NCI-H446 (cell line): Measurements from ENCODE around the gene XPO6.
"Not testable (repeated sequence)": the region's sequence is repeated elsewhere in the genome, so short reads cannot be mapped to it uniquely, and the experiment has no call there.

Experiments used
- DNase-seq, 2 experiments: peaks; one replicate each; lab custom pipeline; 2025; lab: John Stamatoyannopoulos, UW

The XPO6 gene

GRCh38 chr16:28149011-28149888 is 62.5 kb downstream of the XPO6 start:
- no peak for DNase-seq

DNA sequence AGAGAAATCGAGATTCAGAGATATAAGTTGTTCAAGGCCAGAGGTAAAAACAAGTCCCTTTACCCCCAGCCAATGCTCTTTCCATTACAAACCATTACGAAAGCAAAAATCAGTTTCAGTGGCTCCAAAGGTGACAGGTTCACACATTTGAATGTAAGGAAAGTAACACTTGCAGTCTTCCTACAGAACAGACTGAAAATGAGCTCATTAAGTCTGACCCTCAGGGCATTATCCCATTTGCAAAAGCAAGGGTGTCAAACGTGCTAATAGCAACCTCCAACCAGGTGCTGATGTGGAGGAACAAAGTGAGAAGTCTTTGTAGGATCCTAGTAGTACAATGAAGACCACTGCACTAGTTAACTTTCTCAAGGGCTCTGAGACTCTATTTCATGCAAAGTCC is 65.2 kb downstream of the XPO6 start:
- DNase-seq, result no peak

- no peak for DNase-seq
Measured at GRCh38 chr16:28145796-28146195, 66.0 kb downstream of the XPO6 start.

DNA sequence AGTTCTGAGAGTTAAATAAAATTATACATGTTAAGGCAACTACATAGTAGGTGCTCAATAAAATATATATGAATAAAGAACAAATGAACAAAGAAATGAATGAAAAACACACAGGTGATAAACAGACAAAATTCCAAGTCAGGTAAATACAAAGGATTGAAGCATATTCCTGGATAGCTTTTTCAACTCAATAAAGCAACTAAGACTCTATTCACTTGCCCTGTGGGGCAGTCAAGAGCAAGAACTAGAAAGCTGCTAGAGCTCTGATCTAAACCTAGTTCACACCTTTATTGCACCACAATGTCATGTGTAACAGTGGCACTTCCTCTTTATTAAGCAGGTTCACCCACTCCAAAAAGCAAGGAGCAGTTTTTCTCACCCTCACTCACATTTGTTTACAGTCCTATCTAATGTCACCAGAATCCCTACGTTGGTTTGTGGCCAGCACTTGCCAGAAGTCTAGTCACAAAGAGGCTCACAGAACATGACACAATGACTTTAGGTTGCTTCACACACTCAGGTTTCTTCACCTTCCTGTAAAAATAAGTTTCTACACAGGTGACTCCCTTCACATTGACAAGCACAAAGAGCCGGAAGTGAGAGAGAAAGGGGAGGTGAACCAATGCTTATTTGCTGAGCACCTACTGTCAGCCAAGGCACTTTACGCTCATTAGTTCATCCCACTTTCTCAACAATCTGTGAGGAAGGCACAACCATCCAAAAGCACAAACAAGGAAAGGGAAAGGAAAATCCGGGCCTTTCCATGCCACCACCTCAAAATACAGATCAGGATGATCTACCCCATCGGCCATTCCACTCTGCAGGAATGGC is 70.8 kb downstream of the XPO6 start:
- DNase-seq, result no peak

DNA sequence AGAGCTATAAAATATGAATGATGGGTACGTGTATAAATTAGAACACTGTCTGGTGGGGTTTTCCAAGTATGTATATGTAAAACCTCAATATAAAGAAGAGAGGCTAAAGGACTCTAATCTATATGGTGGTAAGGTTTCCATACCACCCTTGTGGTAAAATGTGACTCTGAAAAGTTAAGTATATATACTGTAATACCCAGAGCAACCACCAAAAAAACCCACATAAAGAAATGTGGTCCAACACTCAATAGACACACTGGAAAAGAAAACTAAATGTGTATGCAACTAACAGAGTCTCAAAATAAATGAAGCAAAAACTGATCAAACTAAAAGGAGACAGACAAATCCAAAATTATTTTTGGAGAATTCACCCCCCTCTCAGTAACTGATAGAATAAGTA is 72.2 kb downstream of the XPO6 start:
- DNase-seq, result no peak

GRCh38 chr16:28136751-28137434 is 74.9 kb downstream of the XPO6 start:
- no peak for DNase-seq

DNA sequence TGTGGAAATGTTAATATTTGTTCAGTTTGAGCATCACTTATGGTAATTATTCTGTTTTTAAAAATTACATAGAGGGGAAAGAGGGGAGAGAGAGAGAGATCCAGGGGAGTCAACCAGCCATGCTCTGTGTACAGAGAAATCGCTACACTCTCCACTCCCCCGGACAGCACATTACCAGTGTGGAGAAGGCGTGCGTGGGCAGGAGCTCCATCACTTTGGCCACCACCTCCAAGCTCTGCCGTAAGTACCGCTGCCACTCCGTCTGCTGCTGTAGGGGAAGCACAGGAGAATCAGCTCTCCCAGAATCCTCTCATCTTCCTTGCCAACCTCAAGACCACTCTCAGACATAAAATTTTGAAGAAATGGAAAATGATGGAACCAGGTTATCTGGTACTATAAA is 78.1 kb downstream of the XPO6 start:
- no peak for DNase-seq

DNA sequence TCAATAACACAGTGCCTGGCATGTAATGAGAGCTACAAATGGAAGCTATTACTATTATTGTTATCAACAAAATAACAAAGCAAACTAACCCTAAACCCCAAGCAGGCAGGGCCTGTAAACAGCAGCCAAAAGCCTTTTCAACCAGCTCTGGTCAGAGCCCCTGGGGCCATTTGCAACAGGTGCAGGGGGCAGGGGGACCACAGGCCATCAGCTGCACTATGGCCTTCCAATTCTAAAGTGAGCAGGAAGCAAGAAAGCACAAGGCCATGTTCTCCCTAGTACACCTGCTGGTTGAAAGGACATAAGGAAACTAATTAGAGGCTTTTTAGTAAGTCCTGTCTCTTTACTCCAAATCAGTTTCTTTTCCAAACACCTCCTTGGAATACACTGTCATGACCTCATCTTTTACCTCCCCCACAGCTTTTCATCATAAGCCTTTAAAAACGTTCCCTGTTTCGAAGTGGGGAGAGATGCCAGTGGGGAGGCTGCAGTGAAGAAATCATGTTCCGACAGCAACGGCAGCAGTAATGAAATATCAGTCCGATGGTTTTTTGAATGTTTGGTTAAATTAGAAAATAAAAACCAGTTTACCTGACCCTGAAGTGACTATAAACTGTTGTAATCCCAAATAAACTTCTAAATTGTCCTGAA is 79.9 kb downstream of the XPO6 start:
- DNase-seq, result no peak

DNA sequence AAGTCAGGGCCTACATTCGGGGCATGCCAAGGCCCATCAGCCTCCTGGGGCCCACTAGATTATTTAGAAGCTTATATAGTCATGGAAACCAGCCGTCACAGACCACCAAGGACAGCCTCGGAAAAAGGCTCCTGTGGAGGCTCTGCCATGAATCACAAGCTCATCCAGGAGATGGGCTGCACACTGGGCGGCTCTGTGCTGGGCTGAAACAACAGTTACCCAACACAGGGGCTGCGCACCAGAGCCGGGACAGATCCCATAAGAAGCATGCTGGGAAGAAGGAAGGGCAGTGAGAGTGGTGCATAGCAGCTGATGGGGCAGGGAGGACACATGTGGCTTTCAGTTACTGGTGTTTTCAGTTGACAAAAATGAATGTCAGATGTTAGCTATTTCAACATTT is 80.6 kb downstream of the XPO6 start:
- DNase-seq, result no peak

- no peak for DNase-seq
Measured at GRCh38 chr16:28130099-28131088, 81.4 kb downstream of the XPO6 start.

GRCh38 chr16:28126684-28127620 is 84.8 kb downstream of the XPO6 start:
- no peak for DNase-seq

GRCh38 chr16:28125592-28125991 is 86.2 kb downstream of the XPO6 start:
- DNase-seq, result no peak

DNA sequence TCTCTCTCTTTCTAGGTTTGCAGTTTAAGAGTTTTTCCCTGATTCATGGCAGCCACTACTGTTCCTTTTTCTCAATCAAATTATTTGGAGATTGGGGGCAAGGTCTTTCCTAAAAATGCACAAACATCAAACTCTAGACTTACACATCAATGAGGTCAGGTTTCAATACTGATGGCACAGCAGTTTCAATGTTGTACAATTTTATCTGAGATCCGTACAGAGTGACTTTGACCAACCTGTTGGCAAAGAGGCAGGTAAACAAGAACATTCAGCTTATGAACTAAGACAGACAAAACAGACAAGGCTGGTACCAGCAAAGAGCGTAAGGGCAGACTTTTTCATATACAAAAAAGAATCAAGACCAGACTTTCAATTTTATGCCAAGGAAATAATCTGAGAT is 90.2 kb downstream of the XPO6 start:
- no peak for DNase-seq

DNA sequence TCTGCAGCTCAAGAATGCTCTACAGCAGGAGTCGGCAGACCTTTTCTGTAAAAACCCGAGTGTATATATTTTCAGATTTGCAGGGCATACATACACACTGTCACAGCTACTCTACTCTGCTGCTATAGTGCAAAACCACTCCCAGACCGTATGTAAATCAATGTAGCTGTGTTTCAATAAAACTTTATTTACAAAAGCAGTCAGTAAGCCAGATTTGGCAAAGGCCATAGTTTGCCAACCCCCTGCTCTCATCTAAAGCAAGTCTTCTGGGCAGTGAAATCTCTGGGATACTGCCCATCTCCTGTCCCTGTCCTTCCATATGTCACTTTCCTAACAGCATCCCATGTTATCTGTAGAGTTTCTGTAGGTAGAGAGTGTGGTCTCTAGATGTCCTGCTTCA is 91.0 kb downstream of the XPO6 start:
- DNase-seq, result no peak

DNA sequence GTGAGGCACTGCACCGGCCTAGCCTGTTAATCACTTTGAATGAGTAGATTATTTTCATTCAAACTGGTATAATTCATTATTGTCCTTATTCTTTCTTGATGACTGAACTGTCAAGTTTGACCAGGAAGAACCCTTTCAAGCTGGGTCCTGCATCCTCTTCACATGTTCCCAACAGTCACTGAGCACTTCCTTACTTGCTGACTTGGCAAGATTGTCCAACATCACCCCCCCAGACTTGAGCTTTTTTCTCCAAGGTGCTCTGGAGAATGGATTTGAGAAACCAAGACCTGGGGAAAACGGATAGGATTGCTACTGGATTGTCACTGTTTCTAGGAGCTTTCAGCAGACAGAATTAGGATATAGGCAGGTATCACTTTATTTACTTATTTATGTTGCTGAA is 93.1 kb downstream of the XPO6 start:
- DNase-seq, result no peak

DNA sequence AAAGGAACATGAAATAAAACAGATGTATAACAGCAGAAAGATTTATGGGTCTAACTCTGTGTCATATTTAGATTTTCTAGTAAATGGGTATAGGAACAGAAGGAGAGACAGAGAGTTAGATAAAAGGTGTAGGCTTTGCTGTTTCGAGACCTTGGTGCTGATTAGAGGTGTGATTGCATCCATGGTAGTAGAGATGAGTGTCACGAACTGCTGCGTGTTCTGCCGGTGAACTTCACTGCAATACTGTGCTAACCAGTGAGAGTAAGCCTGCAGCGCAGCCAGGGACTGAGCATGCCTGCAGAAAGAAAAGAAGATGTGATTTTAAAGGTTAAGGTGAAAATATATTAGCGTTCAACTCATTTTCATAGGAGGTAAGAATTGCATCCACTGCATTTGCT is 94.6 kb downstream of the XPO6 start:
- no peak for DNase-seq

- DNase-seq, result not testable (repeated sequence)
Measured at GRCh38 chr16:28115866-28116265, 95.9 kb downstream of the XPO6 start.

DNA sequence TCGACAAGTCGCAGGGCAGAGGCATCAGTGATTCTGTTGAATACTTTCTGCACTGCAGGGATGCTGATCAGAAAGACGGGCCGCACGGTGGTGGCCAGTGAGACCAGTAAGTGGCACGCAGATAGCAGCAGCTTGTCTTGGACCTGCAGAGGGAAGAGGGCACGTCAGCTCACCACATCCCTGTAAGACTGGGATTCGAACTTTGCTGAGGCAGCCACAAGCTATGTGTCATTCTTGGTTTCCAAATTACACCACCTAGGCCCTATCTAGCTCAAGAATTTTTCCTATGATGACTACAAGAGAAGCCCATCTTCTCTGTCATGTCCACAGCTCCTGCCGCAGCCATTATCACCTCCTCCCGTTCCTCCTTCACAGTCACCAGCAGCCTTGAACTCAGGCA is 98.9 kb downstream of the XPO6 start:
- DNase-seq, result no peak

GRCh38 chr16:28110977-28111376 is 100.8 kb downstream of the XPO6 start:
- no peak for DNase-seq

DNA sequence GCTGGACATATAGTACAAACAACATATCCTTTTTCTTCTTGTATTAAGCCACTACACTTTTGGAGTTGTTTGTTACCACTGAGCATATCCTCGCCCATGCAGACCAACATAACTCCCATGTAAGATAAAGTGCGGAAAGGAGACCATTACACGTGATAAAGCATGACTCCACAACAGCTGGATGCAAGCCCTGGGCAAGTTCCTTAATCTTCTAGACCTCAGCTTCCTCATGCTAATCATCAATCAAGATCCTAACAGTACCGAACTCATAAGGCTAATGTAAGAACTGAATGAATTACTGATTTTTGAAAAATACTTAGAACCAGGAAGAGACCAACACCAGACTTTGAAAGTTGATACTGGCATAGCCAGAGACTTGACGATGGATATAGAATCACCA is 101.3 kb downstream of the XPO6 start:
- DNase-seq, result no peak
